ENCODE data around the gene ZP1.

The ZP1 gene

DNA sequence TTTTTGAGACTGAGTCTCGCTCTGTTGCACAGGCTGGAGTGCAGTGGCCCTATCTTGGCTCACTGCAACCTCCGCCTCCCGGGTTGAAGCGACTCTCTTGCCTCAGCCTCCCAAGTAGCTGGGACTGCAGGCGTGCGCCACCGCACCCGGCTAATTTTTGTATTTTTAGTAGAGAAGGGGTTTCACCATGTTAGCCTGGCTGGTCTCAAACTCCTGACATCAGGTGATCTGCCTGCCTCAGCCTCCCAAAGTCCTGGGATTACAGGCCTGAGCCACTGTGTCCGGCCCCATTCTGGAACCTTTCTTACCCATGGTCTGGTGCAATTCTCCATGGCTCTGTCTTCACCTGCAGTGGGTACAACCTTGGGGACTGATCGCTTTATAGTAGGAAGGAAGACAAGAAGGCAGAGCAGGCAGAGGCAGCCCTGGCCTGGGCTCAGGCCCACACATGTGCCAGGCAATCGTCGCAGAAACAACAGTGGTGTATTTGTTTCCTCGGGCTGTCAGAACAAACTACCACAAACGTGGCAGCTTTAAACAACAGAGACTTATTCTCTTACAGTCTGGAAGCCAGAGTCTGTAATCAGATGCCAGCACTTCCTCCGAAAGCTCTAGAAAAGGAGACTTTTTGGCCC is 7.6 kb upstream of the ZP1 start:
- no peak for DNase-seq

DNA sequence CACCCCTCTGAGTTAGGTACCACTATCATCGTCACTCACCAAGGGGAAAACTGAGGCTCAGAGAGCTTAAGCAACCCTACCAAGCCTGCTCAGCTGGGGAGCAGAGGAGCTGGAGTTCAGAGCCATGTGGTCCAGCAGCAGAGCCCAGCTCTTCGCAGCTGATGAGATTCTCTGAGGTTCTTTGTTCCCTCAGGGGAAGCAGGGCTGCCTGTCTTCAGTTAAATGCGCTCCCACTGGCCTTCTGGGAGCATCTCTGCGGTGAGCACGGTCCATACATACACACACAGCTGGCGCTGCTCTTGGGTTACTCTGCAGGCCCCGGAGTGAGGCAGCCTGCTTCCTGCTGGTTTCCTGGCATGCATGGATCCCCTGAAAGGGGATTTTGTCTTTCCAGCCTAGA is 6.4 kb upstream of the ZP1 start:
- no peak for DNase-seq

GRCh38 chr11:60862171-60862570 is 5.2 kb upstream of the ZP1 start:
- no peak for DNase-seq

DNA sequence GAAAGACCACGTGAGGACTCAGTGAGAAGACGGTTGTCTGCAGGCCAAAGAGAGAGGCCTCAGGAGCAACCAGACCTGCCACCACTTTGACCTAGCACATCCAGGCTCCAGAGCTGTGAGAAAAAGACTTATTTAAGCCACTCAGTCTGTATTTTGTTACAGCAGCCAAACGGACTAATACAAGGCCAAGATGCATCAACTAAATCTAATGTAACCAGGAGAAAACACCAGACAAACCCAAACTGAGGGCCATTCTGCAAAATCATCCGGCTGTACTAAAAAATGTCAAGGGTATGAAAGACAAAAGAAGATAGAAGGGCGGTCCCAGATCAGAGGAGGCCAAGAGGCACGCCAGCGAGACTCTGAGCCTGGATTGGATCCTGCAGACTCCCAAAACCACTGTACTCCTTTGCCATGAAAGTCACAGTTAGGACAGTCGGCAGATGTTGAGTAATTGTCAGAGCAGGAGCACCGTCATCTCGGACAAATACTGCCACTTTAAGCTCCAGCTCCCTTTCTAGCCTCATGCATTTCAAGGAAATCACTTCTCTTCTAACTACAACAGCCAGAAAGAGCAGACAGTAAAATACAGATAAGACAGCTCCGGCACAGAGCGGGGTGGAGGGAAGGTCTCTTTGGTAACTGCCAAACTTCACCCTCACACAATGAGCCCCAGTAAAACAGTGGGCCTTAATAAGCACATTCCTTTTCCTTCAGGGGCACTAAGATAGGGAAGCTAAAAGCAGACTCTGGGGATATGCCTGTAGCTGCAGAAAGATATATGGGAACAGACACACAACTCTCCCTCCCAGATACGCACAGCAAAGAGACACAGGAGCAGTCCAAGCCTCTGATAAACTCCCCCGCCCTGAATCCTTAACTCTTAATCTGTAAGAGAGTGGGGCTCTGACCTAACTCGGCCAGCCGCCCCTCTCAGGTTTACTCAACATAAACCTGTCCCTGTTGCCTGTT is 3.5 kb upstream of the ZP1 start:
- DNase-seq, result no peak

- no peak for DNase-seq
Observed at GRCh38 chr11:60864856-60865513, 2.4 kb upstream of the ZP1 start.

- no peak for DNase-seq
Observed at GRCh38 chr11:60867871-60868681, 734 bp downstream of the ZP1 start.

DNA sequence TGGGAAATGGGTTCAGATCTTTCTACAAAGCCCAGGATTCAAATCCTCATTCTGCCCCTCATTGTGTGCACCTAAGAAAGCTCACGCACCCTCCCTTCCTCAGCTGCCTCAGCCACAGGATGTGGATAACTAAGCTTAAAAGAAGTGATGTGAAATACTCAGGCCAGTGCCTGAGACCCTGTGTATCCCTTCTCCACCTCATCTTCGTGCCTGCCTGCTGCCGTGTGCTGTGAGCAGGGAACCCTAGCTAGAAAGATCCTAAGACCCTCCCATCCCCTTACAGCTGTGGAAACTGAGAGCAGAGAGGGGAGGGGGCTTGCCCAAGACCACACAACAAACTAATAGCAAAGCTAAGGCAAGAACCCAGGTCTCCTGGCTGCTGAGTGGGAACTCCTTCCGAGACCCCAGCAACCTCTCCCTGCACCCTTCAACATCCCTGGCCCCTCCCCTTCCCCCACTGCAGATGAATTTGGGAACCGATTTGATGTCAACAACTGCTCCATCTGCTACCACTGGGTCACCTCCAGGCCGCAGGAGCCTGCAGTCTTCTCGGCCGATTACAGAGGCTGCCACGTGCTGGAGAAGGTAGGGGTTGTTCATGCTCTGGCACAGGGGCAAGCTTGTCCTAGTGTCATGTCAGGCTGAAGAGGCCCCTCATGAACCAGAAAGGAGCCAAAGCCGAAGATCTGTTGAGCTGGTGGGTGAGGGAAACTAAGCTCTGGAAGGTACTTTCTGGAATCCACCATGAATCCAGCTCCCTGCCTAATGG is 1.5 kb downstream of the ZP1 start:
- no peak for DNase-seq

DNA sequence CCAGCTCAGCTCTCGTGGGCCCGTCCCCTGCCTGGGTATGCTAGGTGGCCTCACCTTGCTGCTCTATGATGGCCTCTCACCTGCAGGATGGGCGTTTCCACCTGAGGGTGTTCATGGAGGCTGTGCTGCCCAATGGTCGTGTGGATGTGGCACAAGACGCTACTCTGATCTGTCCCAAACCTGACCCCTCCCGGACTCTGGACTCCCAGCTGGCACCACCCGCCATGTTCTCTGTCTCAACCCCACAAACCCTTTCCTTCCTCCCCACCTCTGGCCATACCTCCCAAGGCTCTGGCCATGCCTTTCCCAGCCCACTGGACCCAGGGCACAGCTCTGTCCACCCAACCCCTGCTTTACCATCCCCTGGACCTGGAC is 2.1 kb downstream of the ZP1 start:
- no peak for DNase-seq

- DNase-seq, result no peak
Observed at GRCh38 chr11:60870276-60870675, 2.9 kb downstream of the ZP1 start.

- DNase-seq, result no peak
Observed at GRCh38 chr11:60870733-60871377, 3.5 kb downstream of the ZP1 start.

DNA sequence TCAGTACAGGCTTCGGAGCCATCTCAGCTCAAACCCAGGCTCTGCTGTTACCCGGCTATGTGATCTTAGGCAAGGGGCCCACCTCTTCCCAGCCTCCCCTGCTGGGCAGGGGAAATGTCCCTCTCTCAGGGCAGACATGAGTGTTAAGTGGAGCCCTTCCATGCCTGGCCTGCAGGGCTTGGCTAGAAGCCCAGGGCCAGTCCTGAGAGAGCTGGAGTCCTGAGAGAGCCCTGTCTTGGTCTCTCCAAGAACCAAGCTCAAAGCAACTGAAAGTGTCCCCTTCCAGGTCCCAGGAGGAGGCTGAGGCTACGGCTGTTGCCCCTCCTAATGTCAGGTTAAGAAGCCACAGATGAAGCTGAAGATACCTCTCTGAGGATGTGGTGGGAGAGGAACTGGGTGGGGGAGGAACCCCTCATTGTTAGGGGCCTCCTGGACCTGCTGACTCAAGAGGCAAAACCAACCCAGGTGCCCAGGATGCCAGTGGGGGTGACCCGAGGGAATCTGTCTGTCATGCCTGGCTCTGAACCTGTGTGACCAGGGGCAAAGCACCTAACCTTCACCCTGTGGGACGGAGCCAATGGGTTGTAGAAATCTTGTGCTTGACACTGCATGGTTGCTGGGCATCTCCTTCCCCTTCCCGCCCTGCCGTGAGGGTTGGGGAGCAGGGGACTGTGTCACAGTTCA is 4.2 kb downstream of the ZP1 start:
- DNase-seq, result no peak

DNA sequence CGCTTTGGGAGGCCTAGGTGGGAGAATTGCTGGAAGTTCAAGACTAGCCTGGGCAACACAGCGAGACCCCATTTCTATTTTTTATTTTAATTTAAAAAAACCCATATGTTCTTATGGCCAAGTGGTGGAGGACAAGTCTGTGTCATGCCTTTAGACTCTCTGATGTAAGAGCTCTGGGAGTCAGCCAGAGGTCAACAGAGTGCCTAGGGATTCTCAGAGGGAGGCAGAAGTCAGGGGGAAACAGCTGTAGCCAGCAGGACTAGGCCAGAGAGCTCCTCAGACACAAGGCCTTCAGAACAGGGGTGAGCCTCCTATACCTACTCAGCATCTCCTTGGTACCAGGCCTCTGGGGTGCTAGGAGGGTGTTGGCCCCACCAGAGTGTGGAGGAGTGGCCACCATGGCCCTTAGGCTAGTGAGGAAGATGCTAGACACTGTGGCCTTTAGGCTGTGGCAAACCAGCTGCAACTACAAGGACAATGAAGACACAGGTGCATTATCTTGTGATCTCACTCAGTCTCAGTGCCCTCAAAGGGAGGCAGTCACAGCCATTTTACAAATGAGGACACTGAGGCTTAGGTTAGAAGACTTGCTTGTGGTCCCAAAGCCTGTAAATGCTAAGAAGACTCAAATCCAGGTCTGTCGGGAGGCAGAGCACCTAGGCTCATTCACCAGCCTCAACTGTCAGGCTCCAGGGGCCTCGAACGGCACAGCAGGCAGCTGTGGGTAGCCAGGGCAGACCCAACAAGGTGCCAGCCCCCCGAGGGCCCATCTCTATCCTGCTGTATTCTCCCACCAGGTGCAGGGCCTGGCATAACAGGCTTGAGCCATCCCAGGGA is 5.0 kb downstream of the ZP1 start:
- peak; percentile 64 for DNase-seq

DNA sequence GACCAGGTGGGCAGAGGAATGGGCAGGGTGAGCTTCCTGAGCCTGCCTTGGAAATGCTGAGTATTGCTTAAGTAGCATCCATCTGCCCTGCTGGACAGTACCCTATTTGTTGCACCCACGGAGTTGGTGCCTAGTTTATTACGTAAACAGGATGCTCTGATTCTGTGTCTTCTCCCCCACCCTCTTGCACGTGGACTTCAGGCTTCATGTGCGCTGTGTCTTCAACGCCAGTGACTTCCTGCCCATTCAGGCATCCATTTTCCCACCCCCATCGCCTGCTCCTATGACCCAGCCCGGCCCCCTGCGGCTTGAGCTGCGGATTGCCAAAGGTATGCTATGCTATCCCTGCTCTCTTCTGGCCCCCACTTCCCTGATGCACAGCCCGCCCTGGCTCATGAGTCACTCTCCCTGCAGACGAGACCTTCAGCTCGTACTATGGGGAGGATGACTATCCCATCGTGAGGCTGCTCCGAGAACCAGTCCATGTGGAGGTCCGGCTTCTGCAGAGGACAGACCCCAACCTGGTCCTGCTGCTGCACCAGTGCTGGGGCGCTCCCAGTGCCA is 5.7 kb downstream of the ZP1 start:
- DNase-seq, result peak; percentile 52

DNA sequence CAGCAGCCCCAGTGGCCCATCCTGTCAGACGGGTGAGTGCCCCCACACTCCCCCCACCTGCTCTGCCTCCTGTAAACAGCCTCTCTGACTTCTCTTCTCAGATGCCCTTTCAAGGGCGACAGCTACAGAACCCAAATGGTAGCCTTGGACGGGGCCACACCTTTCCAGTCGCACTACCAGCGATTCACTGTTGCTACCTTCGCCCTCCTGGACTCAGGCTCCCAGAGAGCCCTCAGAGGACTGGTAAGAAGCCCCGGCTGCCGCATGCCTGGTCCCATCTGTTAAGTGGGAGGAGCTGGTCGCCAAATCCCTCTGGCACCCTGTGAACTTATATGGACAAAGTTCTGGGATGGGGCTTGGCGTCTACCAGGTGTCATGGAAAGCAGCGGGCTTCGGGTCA is 6.2 kb downstream of the ZP1 start:
- DNase-seq, result no peak

DNA sequence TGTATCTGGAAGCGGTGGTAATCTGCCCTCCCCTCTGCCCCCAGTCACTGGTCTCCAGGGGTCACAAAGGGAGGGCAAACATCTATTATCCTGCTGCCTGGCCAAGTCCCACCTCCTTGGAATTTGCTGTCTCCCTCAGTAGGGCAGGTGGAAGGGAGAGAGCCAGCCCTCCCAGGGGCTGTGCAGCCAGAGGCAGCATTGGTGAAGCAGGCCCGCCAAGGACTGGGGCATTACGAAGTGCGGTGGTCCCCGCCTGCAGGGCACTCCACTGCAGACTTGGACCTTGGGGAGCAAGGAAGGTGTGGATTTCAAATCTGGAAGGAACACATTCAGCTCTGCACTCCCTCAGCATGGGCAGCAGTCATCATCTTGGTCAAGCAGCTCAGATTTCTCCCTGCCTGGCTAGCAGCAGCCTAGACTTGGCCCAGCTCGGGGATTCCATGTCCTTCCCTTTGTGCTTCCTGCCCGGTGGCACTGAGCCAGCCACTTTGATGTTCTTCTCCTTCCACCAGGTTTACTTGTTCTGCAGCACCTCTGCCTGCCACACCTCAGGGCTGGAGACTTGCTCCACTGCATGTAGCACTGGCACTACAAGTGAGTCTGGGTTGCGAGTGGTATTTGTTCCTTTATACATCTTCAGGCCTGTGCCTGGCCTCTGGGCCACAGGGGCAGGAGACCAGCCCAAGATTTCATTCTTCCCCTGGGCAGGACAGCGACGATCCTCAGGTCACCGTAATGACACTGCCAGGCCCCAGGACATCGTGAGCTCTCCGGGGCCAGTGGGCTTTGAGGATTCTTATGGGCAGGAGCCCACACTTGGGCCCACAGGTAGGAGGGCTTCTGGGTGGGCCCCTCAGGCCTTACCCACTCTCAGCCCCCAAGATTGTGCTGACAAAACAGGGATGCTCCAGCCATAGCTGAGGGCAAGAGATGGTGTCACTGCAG is 7.4 kb downstream of the ZP1 start:
- DNase-seq, result no peak

- DNase-seq, result no peak
Observed at GRCh38 chr11:60875366-60876167, 8.2 kb downstream of the ZP1 start.

DNA sequence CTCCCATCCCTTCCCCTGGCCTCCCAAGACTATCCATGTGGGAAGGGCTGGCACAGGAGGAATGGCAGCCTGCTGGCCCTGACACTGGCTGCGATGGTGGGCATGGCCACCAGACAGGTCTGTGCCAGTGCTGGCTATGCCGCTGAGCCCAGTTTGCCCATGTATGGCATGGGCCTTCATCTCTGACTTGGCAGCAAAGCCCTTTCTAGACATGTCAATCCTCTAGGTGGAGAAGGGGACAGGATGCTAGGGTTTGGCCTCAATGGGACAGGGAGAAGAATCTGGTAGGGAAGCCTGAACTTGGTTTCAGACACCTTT is 8.8 kb downstream of the ZP1 start:
- no peak for DNase-seq

All from MV-4-11 (cell line).